Measurements from ENCODE around the gene DGKD. TPM values are rescaled to one million over a fixed set of nuclear protein-coding genes. Genes with fewer than 3 reads are reported as not detected.

Gene DGKD
- total RNA-seq, 2 donors from 2014 or later, result 148 to 170 TPM

GRCh38 chr2:233477548-233478433 lies 123.5 kb downstream of the DGKD start:
- Mint-ChIP-seq H3K36me3 (ENCODE audit: low read depth) (no peaks in the 10 kb centered on the region), H3K27me3 (no peaks in the 10 kb centered on the region), H3K27ac (no peak overlapping the region), H3K4me3 (no peak overlapping the region), H3K4me1 (peaks cover 2% of the 10 kb centered on the region)
- H3K9me3 ChIP-seq (ENCODE audit: control insufficient read depth, low read length, poor library complexity, severe bottlenecking), result no peaks in the 10 kb centered on the region
- no peak for ATAC-seq
- DNase-seq, result no peak

DNA sequence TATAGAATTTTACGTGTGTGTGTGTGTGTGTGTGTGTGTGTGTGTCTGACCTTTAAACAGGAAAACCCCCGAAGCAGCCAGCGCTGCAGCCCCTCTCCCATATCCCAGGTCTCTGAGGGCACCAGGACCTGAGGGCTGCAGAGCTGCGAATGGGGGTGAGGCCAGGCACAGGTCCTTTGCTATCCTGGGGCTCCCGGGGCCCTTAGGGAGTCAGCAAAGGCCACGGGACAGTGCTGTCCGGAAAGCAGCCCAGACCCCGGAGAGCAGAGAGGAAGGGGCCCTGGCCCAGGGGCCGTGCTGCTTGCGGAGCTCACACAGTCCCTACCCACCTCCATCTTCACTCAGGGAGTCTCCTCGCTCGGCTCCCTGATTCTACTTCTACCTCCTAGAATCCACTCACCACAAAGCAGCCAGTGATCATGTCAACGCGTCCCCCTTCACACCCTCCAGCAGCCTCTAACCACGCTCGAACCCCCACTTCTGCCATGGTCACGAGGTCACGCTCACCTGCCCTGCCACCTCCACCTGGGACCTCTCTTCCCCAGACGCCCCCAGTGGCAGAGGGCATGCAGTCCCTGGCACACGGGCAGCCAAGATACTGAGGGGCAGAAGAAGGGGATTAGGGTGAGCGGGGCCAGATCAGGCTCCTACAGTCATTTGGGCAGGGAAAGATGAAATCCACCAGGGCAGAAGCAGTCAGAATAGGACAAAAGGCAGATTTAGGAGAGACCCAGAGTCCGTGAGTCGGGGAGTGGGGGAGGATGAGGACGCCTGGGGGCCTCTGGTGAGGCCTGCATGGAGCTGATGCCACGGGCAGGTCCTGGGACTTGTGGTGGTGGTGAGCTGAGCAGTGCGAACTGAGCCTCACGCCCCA lies 125.6 kb downstream of the DGKD start:
- Mint-ChIP-seq H3K4me3 (no peak overlapping the region), H3K4me1 (peaks cover 2% of the 10 kb centered on the region), H3K27me3 (no peaks in the 10 kb centered on the region), H3K36me3 (ENCODE audit: low read depth) (no peaks in the 10 kb centered on the region), H3K27ac (peak overlapping the region; percentile 41)
- no peaks in the 10 kb centered on the region for H3K9me3 ChIP-seq (ENCODE audit: control insufficient read depth, low read length, poor library complexity, severe bottlenecking)
- no peak for ATAC-seq
- no peak for DNase-seq

- H3K4me3 Mint-ChIP-seq, result no peak overlapping the region
- peaks cover 2% of the 10 kb centered on the region for H3K4me1 Mint-ChIP-seq
- H3K9me3 ChIP-seq (ENCODE audit: control insufficient read depth, low read length, poor library complexity, severe bottlenecking), result no peaks in the 10 kb centered on the region
- no peak overlapping the region for H3K27ac Mint-ChIP-seq
- no peaks in the 10 kb centered on the region for H3K36me3 Mint-ChIP-seq (ENCODE audit: low read depth)
- DNase-seq, result no peak
- H3K27me3 Mint-ChIP-seq, result no peaks in the 10 kb centered on the region
- ATAC-seq, result no peak
These were observed 126.4 kb downstream of the DGKD start for GRCh38 chr2:233480490-233481202.

GRCh38 chr2:233481368-233482142 lies 127.3 kb downstream of the DGKD start:
- Mint-ChIP-seq H3K27ac (no peak overlapping the region), H3K4me3 (no peak overlapping the region)

DNA sequence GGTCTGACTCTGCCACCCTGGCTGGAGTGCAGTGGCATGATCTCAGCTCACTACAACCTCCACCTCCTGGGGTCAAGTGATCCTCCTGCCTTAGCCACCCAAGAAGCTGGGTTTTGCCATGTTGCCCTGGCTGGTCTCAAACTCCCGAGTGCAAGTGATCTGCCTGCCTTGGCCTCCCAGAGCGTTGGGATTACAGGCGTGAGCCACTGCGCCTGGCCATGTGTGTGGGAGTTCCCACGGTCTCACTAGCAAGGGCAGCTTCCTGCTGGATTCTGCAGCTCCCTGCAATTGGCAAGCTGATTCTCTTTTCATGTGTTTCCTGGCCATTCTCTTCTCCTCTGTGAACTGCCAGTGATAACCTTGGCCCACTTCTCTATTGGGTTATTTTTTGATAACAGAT lies 128.3 kb downstream of the DGKD start:
- Mint-ChIP-seq H3K27ac (no peak overlapping the region), H3K27me3 (no peaks in the 10 kb centered on the region), H3K4me1 (peaks cover 4% of the 10 kb centered on the region), H3K4me3 (no peak overlapping the region), H3K36me3 (ENCODE audit: low read depth) (peaks cover 3% of the 10 kb centered on the region)
- ATAC-seq (no peak), DNase-seq (no peak)
- H3K9me3 ChIP-seq (ENCODE audit: control insufficient read depth, low read length, poor library complexity, severe bottlenecking), result no peaks in the 10 kb centered on the region

More at GRCh38 chr2:233481368-233482142, 127.3 kb downstream of the DGKD start:
- peaks cover 2% of the 10 kb centered on the region for H3K36me3 Mint-ChIP-seq (ENCODE audit: low read depth)
- DNase-seq, result no peak
- no peaks in the 10 kb centered on the region for H3K9me3 ChIP-seq (ENCODE audit: control insufficient read depth, low read length, poor library complexity, severe bottlenecking)
- peaks cover 3% of the 10 kb centered on the region for H3K4me1 Mint-ChIP-seq
- H3K27me3 Mint-ChIP-seq, result no peaks in the 10 kb centered on the region
- ATAC-seq, result no peak

DNA sequence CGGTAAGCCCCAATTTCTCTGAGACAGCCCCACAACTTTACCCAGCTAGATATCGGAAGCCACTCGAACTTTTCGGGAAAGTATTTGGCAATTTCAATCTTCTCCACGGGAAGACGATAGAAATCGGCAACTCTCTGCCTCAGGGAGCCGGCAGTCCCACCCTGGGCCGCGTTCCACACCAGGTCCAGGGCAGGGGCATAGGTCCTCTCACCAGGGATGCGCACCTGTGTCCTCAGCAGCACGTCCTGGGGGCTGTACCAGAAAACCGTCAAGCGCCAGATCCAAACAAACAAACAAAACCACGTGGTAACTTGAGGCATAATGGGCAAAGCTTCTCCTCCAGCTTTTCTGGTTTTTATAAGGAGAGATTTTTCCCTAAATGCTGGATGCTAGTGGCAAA lies 131.4 kb downstream of the DGKD start:
- H3K9me3 ChIP-seq (ENCODE audit: control insufficient read depth, low read length, poor library complexity, severe bottlenecking), result no peaks in the 10 kb centered on the region
- Mint-ChIP-seq H3K36me3 (ENCODE audit: low read depth) (peaks cover 3% of the 10 kb centered on the region), H3K27ac (no peak overlapping the region), H3K4me1 (peaks cover 2% of the 10 kb centered on the region), H3K27me3 (no peaks in the 10 kb centered on the region), H3K4me3 (no peak overlapping the region)
- ATAC-seq (no peak), DNase-seq (no peak)

GRCh38 chr2:233486357-233486756 lies 132.1 kb downstream of the DGKD start:
- peaks cover 2% of the 10 kb centered on the region for H3K4me1 Mint-ChIP-seq

GRCh38 chr2:233486778-233487552 lies 132.7 kb downstream of the DGKD start:
- Mint-ChIP-seq H3K27ac (no peak overlapping the region), H3K27me3 (no peaks in the 10 kb centered on the region), H3K36me3 (ENCODE audit: low read depth) (peaks cover 3% of the 10 kb centered on the region)

More at GRCh38 chr2:233486357-233486756, 132.1 kb downstream of the DGKD start:
- H3K27me3 Mint-ChIP-seq, result no peaks in the 10 kb centered on the region
- H3K36me3 Mint-ChIP-seq (ENCODE audit: low read depth), result peaks cover 3% of the 10 kb centered on the region
- no peak overlapping the region for H3K4me3 Mint-ChIP-seq
- no peak for ATAC-seq
- no peak for DNase-seq
- H3K27ac Mint-ChIP-seq, result no peak overlapping the region
- no peaks in the 10 kb centered on the region for H3K9me3 ChIP-seq (ENCODE audit: control insufficient read depth, low read length, poor library complexity, severe bottlenecking)

GRCh38 chr2:233487748-233488345 lies 133.6 kb downstream of the DGKD start:
- DNase-seq, result no peak
- peaks cover 3% of the 10 kb centered on the region for H3K4me1 Mint-ChIP-seq
- no peak overlapping the region for H3K4me3 Mint-ChIP-seq
- peaks cover 4% of the 10 kb centered on the region for H3K36me3 Mint-ChIP-seq (ENCODE audit: low read depth)
- no peaks in the 10 kb centered on the region for H3K27me3 Mint-ChIP-seq
- ATAC-seq, result no peak
- no peaks in the 10 kb centered on the region for H3K9me3 ChIP-seq (ENCODE audit: control insufficient read depth, low read length, poor library complexity, severe bottlenecking)
- H3K27ac Mint-ChIP-seq, result no peak overlapping the region

More at GRCh38 chr2:233486778-233487552, 132.7 kb downstream of the DGKD start:
- no peak overlapping the region for H3K4me3 Mint-ChIP-seq
- DNase-seq (no peak), ATAC-seq (no peak)
- H3K9me3 ChIP-seq (ENCODE audit: control insufficient read depth, low read length, poor library complexity, severe bottlenecking), result no peaks in the 10 kb centered on the region
- H3K4me1 Mint-ChIP-seq, result peaks cover 2% of the 10 kb centered on the region

DNA sequence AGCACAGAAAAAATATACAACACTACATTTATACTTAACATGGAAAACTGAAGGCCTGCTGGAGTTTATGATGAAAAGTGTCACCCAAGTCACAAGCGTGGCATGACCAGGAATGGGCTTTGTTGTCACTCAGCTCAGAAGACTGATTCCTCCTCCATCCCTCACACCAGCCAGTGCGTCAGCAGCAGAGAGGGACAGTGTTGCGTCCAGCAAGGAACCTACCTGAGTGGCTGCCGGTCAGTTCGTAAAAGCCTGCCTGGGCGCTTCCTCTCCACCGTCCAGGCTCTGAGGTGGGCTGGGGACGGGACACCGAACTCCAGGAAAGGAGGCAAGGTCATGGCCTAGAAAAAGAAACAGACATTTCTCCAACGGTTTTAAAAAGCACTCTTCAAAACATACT lies 134.8 kb downstream of the DGKD start:
- H3K27me3 Mint-ChIP-seq, result no peaks in the 10 kb centered on the region
- DNase-seq (no peak), ATAC-seq (no peak)
- H3K4me3 Mint-ChIP-seq, result no peak overlapping the region
- H3K27ac Mint-ChIP-seq, result peak overlapping the region; percentile 21
- H3K36me3 Mint-ChIP-seq (ENCODE audit: low read depth), result peaks cover 5% of the 10 kb centered on the region
- no peaks in the 10 kb centered on the region for H3K9me3 ChIP-seq (ENCODE audit: control insufficient read depth, low read length, poor library complexity, severe bottlenecking)
- peaks cover 4% of the 10 kb centered on the region for H3K4me1 Mint-ChIP-seq

DNA sequence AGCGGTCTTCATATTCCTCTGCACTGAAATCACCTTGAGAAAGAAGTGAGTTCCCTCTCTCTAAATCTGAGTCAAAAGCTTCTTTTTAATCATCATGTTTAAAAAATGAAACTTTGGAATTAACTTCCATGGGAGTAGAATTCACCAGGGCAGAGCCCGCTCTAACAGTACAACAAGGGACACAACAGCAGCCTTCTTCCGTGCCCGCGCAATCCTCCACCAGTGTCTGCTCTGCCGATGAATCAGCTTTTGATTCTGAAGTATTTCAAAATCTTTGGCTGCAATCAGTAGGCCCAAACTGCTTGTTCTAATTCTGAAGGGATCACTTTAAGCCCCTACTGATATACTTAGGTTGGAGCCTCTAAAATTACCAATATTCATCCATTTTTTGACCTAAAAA lies 135.4 kb downstream of the DGKD start:
- no peak overlapping the region for H3K27ac Mint-ChIP-seq
- H3K36me3 Mint-ChIP-seq (ENCODE audit: low read depth), result peaks cover 5% of the 10 kb centered on the region
- no peaks in the 10 kb centered on the region for H3K27me3 Mint-ChIP-seq
- H3K4me1 Mint-ChIP-seq, result peaks cover 4% of the 10 kb centered on the region
- ATAC-seq (no peak), DNase-seq (no peak)
- no peak overlapping the region for H3K4me3 Mint-ChIP-seq
- no peaks in the 10 kb centered on the region for H3K9me3 ChIP-seq (ENCODE audit: control insufficient read depth, low read length, poor library complexity, severe bottlenecking)

Measured in T-helper 17 cell (primary cell).